ENCODE measurements around the gene COL4A2. TPM values are rescaled to one million over a fixed set of nuclear protein-coding genes. Genes with fewer than 3 reads are reported as not detected.

Gene COL4A2
- total RNA-seq, 1 experiment from 2014 or later, result 1.6 TPM

DNA sequence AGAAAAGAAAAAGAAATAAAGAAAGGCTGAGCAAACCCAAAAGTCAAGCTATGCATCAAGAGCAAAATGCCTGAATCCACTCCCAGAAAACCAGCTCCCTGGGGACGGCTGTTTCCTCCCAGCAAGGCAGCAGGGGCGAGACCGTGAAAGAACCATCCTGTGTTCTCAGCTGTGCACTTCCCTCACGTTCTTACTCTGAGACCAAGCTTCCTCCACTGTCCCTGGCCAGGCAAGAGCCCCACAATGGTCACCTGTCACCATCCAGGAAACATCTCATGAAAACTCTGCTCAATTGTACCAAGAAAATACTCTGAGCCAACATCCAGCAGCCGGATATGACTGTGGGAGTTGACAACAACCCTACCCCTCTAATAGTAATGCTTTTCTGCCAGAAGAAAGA lies 231.5 kb downstream of the COL4A2 start:
- TF ChIP-seq, protein P1, sequence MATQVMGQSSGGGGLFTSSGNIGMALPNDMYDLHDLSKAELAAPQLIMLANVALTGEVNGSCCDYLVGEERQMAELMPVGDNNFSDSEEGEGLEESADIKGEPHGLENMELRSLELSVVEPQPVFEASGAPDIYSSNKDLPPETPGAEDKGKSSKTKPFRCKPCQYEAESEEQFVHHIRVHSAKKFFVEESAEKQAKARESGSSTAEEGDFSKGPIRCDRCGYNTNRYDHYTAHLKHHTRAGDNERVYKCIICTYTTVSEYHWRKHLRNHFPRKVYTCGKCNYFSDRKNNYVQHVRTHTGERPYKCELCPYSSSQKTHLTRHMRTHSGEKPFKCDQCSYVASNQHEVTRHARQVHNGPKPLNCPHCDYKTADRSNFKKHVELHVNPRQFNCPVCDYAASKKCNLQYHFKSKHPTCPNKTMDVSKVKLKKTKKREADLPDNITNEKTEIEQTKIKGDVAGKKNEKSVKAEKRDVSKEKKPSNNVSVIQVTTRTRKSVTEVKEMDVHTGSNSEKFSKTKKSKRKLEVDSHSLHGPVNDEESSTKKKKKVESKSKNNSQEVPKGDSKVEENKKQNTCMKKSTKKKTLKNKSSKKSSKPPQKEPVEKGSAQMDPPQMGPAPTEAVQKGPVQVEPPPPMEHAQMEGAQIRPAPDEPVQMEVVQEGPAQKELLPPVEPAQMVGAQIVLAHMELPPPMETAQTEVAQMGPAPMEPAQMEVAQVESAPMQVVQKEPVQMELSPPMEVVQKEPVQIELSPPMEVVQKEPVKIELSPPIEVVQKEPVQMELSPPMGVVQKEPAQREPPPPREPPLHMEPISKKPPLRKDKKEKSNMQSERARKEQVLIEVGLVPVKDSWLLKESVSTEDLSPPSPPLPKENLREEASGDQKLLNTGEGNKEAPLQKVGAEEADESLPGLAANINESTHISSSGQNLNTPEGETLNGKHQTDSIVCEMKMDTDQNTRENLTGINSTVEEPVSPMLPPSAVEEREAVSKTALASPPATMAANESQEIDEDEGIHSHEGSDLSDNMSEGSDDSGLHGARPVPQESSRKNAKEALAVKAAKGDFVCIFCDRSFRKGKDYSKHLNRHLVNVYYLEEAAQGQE (IDR thresholded peaks at IDR 0.05; ENCODE audit: low read depth), result no peak
- no peak for TF ChIP-seq EZH2 (IDR thresholded peaks at IDR 0.05)
- TF ChIP-seq POLR2A (IDR thresholded peaks at IDR 0.05; ENCODE audit: borderline replicate concordance, extremely low read depth, insufficient read depth, insufficient read length), result no peak
- TF ChIP-seq, protein P2, sequence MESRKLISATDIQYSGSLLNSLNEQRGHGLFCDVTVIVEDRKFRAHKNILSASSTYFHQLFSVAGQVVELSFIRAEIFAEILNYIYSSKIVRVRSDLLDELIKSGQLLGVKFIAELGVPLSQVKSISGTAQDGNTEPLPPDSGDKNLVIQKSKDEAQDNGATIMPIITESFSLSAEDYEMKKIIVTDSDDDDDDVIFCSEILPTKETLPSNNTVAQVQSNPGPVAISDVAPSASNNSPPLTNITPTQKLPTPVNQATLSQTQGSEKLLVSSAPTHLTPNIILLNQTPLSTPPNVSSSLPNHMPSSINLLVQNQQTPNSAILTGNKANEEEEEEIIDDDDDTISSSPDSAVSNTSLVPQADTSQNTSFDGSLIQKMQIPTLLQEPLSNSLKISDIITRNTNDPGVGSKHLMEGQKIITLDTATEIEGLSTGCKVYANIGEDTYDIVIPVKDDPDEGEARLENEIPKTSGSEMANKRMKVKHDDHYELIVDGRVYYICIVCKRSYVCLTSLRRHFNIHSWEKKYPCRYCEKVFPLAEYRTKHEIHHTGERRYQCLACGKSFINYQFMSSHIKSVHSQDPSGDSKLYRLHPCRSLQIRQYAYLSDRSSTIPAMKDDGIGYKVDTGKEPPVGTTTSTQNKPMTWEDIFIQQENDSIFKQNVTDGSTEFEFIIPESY (IDR thresholded peaks at IDR 0.05; ENCODE audit: extremely low read depth, insufficient replicate concordance, low read length), result no peak
- no peak for TF ChIP-seq RAD21 (IDR thresholded peaks at IDR 0.05; ENCODE audit: low read depth)
- no peak for TF ChIP-seq ELF1 (IDR thresholded peaks at IDR 0.05; ENCODE audit: borderline replicate concordance, low read depth)
- TF ChIP-seq, protein P3, sequence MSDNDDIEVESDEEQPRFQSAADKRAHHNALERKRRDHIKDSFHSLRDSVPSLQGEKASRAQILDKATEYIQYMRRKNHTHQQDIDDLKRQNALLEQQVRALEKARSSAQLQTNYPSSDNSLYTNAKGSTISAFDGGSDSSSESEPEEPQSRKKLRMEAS (IDR thresholded peaks at IDR 0.05), result no peak
- TF ChIP-seq EGR1 (IDR thresholded peaks at IDR 0.05; ENCODE audit: low read depth), result no peak
- TF ChIP-seq JUND (IDR thresholded peaks at IDR 0.05), result no peak
- TF ChIP-seq CBX3 (IDR thresholded peaks at IDR 0.05; ENCODE audit: low read depth), result no peak
- TF ChIP-seq TCF7L2 (IDR thresholded peaks at IDR 0.05; ENCODE audit: borderline replicate concordance, extremely low read depth, insufficient read depth, insufficient read length), result no peak
- no peak for TF ChIP-seq ZNF274 (IDR thresholded peaks at IDR 0.05; ENCODE audit: low read depth, low read length)
- TF ChIP-seq CEBPB (IDR thresholded peaks at IDR 0.05; ENCODE audit: low read depth), result no peak
- TF ChIP-seq ZFX (IDR thresholded peaks at IDR 0.05), result no peak
- TF ChIP-seq EZH2phosphoT487 (IDR thresholded peaks at IDR 0.05; ENCODE audit: borderline replicate concordance), result no peak
- TF ChIP-seq, protein P4, sequence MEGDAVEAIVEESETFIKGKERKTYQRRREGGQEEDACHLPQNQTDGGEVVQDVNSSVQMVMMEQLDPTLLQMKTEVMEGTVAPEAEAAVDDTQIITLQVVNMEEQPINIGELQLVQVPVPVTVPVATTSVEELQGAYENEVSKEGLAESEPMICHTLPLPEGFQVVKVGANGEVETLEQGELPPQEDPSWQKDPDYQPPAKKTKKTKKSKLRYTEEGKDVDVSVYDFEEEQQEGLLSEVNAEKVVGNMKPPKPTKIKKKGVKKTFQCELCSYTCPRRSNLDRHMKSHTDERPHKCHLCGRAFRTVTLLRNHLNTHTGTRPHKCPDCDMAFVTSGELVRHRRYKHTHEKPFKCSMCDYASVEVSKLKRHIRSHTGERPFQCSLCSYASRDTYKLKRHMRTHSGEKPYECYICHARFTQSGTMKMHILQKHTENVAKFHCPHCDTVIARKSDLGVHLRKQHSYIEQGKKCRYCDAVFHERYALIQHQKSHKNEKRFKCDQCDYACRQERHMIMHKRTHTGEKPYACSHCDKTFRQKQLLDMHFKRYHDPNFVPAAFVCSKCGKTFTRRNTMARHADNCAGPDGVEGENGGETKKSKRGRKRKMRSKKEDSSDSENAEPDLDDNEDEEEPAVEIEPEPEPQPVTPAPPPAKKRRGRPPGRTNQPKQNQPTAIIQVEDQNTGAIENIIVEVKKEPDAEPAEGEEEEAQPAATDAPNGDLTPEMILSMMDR (IDR thresholded peaks at IDR 0.05 in 2 of 3, conservative IDR thresholded peaks at IDR 0.05 in 1 of 3; ENCODE audit: borderline replicate concordance in 1 of 3, insufficient read depth in 1 of 3, low read depth in 2 of 3, low read length in 2 of 3), result no peak
- no peak for TF ChIP-seq YY1 (IDR thresholded peaks at IDR 0.05; ENCODE audit: extremely low read depth, insufficient replicate concordance, low read depth, low read length)
- TF ChIP-seq SP1 (IDR thresholded peaks at IDR 0.05; ENCODE audit: low read depth), result no peak
- TF ChIP-seq, protein P5, sequence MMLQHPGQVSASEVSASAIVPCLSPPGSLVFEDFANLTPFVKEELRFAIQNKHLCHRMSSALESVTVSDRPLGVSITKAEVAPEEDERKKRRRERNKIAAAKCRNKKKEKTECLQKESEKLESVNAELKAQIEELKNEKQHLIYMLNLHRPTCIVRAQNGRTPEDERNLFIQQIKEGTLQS (IDR thresholded peaks at IDR 0.05), result no peak
- DNase-seq (ENCODE audit: low read depth, low spot score), result no peak

More for the DNA sequence above, 231.5 kb downstream of the COL4A2 start:
- H3K4me1 ChIP-seq (ENCODE audit: control insufficient read depth in 1 of 2, insufficient read depth in 2 of 2, low read length in 2 of 2), result peaks cover 0 to 8% of the 10 kb centered on the region in 2 experiments; a peak in 1 of 4 replicates
- BruUV-seq (replicated peaks), result no TSS peak
- H3K9ac ChIP-seq (ENCODE audit: low read length), result no peak overlapping the region
- no peaks in the 10 kb centered on the region for H4K20me1 ChIP-seq (ENCODE audit: insufficient read depth)
- ChIA-PET POLR2A (no interaction called here), RAD21 (ENCODE audit: low non-redundant PET in 1 of 2, low total read pairs in 2 of 2, uncharacterized antibody in 2 of 2, unreplicated experiment in 2 of 2) (no interaction called here), CTCF (no interaction called here)
- no peak for ATAC-seq
- no peak overlapping the region for H3K27ac ChIP-seq (ENCODE audit: low read depth, low read length)
- H3K36me3 ChIP-seq (ENCODE audit: control insufficient read depth in 1 of 2, insufficient read depth in 2 of 2, low read length in 2 of 2), result no peaks in the 10 kb centered on the region
- H3K9me3 ChIP-seq (ENCODE audit: control insufficient read depth in 1 of 2, insufficient read depth in 1 of 2, low read depth in 1 of 2, low read length in 2 of 2), result no peaks in the 10 kb centered on the region
- H2AFZ ChIP-seq (ENCODE audit: low read depth, low read length, poor library complexity, severe bottlenecking), result no peak overlapping the region
- H3K9me2 ChIP-seq (ENCODE audit: insufficient read depth), result no peaks in the 10 kb centered on the region
- H3K79me2 ChIP-seq (ENCODE audit: insufficient read depth, low read length), result no peaks in the 10 kb centered on the region
- no peaks in the 10 kb centered on the region for H3K27me3 ChIP-seq (ENCODE audit: insufficient read depth, low read length)
- no peak overlapping the region for H3K4me2 ChIP-seq (ENCODE audit: low read length)
- H3K4me3 ChIP-seq (replicated peaks in 1 of 2; ENCODE audit: low read depth in 1 of 2, low read length in 2 of 2), result no peak overlapping the region
- intact Hi-C loops (cut with micrococcal nuclease), result no loop called here
